Mesenchymal stem cell (in vitro differentiated cells and primary cell): ENCODE measurements around the gene PIGT.

Source experiments
- DNase-seq: peaks from one replicate; pipeline ENCODE4 v3.0.0-alpha.2; 2013
- H2AFZ ChIP-seq: one replicate; pipeline ENCODE4 v1.6.1; 2013; ENCODE audit warnings: low read depth, mild to moderate bottlenecking, control low read depth, inconsistent platforms, low read length, moderate library complexity
- H2AK5ac ChIP-seq: 2 replicates; pipeline ENCODE4 v1.6.1; 2013; ENCODE audit warnings: low read length, moderate library complexity, mild to moderate bottlenecking, inconsistent platforms; ENCODE audit not compliant: severe bottlenecking
- H2BK120ac ChIP-seq: one replicate; pipeline ENCODE4 v1.6.1; 2013; ENCODE audit warnings: low read depth, mild to moderate bottlenecking, inconsistent platforms, low read length, moderate library complexity
- H2BK12ac ChIP-seq, 2 experiments: one replicate each; pipeline ENCODE4 v1.6.1; 2013; ENCODE audit warnings: inconsistent platforms in 2 of 2, low read length in 2 of 2, mild to moderate bottlenecking in 2 of 2, moderate library complexity in 2 of 2, control low read depth in 1 of 2
- H2BK15ac ChIP-seq: one replicate; pipeline ENCODE4 v1.6.1; 2013; ENCODE audit warnings: mild to moderate bottlenecking, low read depth, inconsistent platforms; ENCODE audit not compliant: poor library complexity, severe bottlenecking
- H2BK5ac ChIP-seq: 2 replicates; pipeline ENCODE4 v1.6.1; 2013; ENCODE audit warnings: low read depth, mild to moderate bottlenecking, low read length, control low read depth, inconsistent platforms; ENCODE audit not compliant: poor library complexity, severe bottlenecking
- H3K14ac ChIP-seq, 2 experiments: one replicate each; pipeline ENCODE4 v1.6.1; 2013; ENCODE audit warnings: inconsistent platforms in 2 of 2, low read length in 2 of 2, control low read depth in 1 of 2, mild to moderate bottlenecking in 1 of 2, moderate library complexity in 1 of 2
- H3K18ac ChIP-seq, 2 experiments: one replicate each; pipeline ENCODE4 v1.6.1; 2013; ENCODE audit warnings: inconsistent platforms in 2 of 2, low read length in 2 of 2, control low read depth in 1 of 2, low read depth in 1 of 2, mild to moderate bottlenecking in 1 of 2
- H3K23ac ChIP-seq, 2 experiments: one replicate each; pipeline ENCODE4 v1.6.1; 2013; ENCODE audit warnings: inconsistent platforms in 2 of 2, low read length in 2 of 2, mild to moderate bottlenecking in 2 of 2, moderate library complexity in 2 of 2, control low read depth in 1 of 2
- H3K27ac ChIP-seq: 2 replicates; pipeline ENCODE4 v1.5.1; 2013; ENCODE audit warnings: mild to moderate bottlenecking, moderate library complexity, low read length, control low read depth, inconsistent platforms; ENCODE audit not compliant: poor library complexity, severe bottlenecking
- H3K27me3 ChIP-seq, 2 experiments: 2 replicates each; pipeline versions ENCODE4 v1.6.1 to v1.7.0; 2013; ENCODE audit warnings: low read length in 2 of 2, mild to moderate bottlenecking in 2 of 2, moderate library complexity in 2 of 2, control low read depth in 1 of 2, inconsistent platforms in 1 of 2; ENCODE audit not compliant: control insufficient read depth in 1 of 2, insufficient read depth in 1 of 2
- H3K36me3 ChIP-seq, 2 experiments: 2 replicates each; pipeline versions ENCODE4 v1.6.1 to v1.7.0; 2013; ENCODE audit warnings: low read length in 2 of 2, control low read depth in 1 of 2, inconsistent platforms in 1 of 2, low read depth in 1 of 2, mild to moderate bottlenecking in 1 of 2; ENCODE audit not compliant: insufficient read depth in 2 of 2, control insufficient read depth in 1 of 2
- H3K4ac ChIP-seq, 2 experiments: one replicate each; pipeline ENCODE4 v1.6.1; 2013; ENCODE audit warnings: inconsistent platforms in 2 of 2, low read length in 2 of 2, mild to moderate bottlenecking in 2 of 2, moderate library complexity in 2 of 2, control low read depth in 1 of 2, low read depth in 1 of 2
- H3K4me1 ChIP-seq: 2 replicates; pipeline ENCODE4 v1.6.1; 2013; ENCODE audit warnings: low read depth, low read length, control low read depth; ENCODE audit not compliant: control insufficient read depth, insufficient read depth
- H3K4me2 ChIP-seq: 2 replicates; pipeline ENCODE4 v1.6.1; 2013; ENCODE audit warnings: low read length, mild to moderate bottlenecking, inconsistent platforms; ENCODE audit not compliant: poor library complexity, severe bottlenecking
- H3K4me3 ChIP-seq, 2 experiments: 2 replicates each; pipeline versions ENCODE4 v1.5.1 to v1.7.0; 2013; ENCODE audit warnings: low read length in 2 of 2, mild to moderate bottlenecking in 2 of 2, control low read depth in 1 of 2, low read depth in 1 of 2; ENCODE audit not compliant: insufficient read depth in 1 of 2
- H3K79me1 ChIP-seq: replicated peaks from 2 replicates; pipeline ENCODE4 v1.6.1; 2013; ENCODE audit warnings: mild to moderate bottlenecking, control low read depth, low read length, inconsistent platforms; ENCODE audit not compliant: poor library complexity, severe bottlenecking
- H3K9ac ChIP-seq: 2 replicates; pipeline ENCODE4 v1.7.0; 2013; ENCODE audit warnings: mild to moderate bottlenecking, low read length, moderate library complexity
- H3K9me3 ChIP-seq: 2 replicates; pipeline ENCODE4 v1.7.0; 2013; ENCODE audit warnings: mild to moderate bottlenecking, low read length; ENCODE audit not compliant: control insufficient read depth
- H4K8ac ChIP-seq: one replicate; pipeline ENCODE4 v1.6.1; 2013; ENCODE audit warnings: inconsistent platforms, mild to moderate bottlenecking, low read length, moderate library complexity
- H4K91ac ChIP-seq: one replicate; pipeline ENCODE4 v1.6.1; 2013; ENCODE audit warnings: mild to moderate bottlenecking, low read length, inconsistent platforms
- WGBS: methylation state at CpG from one replicate; pipeline ENCODE4 v1.1.7; 2013; ENCODE audit warnings: mixed read lengths; 5-methylcytosine and 5-hydroxymethylcytosine counted together

Gene PIGT

GRCh38 chr20:45368221-45368980 lies 47.5 kb upstream of the PIGT start:
- no peak overlapping the region for H2BK120ac ChIP-seq
- no peak for DNase-seq
- no peak overlapping the region for H2AK5ac ChIP-seq
- H3K4me1 ChIP-seq, result peaks cover 8% of the 10 kb centered on the region
- no peaks in the 10 kb centered on the region for H3K27me3 ChIP-seq
- H3K27ac ChIP-seq, result no peak overlapping the region
- H3K14ac ChIP-seq, result no peak overlapping the region
- H4K91ac ChIP-seq, result no peak overlapping the region
- WGBS, result 88% methylated on average over 6 of the region's 6 CpGs
- no peak overlapping the region for H3K4me3 ChIP-seq
- no peak overlapping the region for H4K8ac ChIP-seq
- H3K18ac ChIP-seq, result no peak overlapping the region
- H2BK12ac ChIP-seq, result no peak overlapping the region
- H2BK5ac ChIP-seq, result no peak overlapping the region
- H3K4me2 ChIP-seq, result no peak overlapping the region
- H3K79me1 ChIP-seq, result peaks cover 33% of the 10 kb centered on the region
- no peak overlapping the region for H3K23ac ChIP-seq
- no peak overlapping the region for H2AFZ ChIP-seq
- H3K9ac ChIP-seq, result no peak overlapping the region
- H3K9me3 ChIP-seq, result no peaks in the 10 kb centered on the region
- no peak overlapping the region for H3K4ac ChIP-seq
- H2BK15ac ChIP-seq, result no peak overlapping the region
- H3K36me3 ChIP-seq, result peaks cover 32 to 39% of the 10 kb centered on the region in 2 experiments

- H2AFZ ChIP-seq, result no peak overlapping the region
Measured at GRCh38 chr20:45370571-45371160, 45.3 kb upstream of the PIGT start.

GRCh38 chr20:45372241-45372640 lies 43.7 kb upstream of the PIGT start:
- H3K4me1 ChIP-seq, result peaks cover 12% of the 10 kb centered on the region
- H2AFZ ChIP-seq, result no peak overlapping the region
- H3K14ac ChIP-seq, result no peak overlapping the region
- H2BK5ac ChIP-seq, result no peak overlapping the region
- H2BK12ac ChIP-seq, result no peak overlapping the region
- no peak overlapping the region for H3K4me2 ChIP-seq
- no peak overlapping the region for H3K18ac ChIP-seq
- no peaks in the 10 kb centered on the region for H3K27me3 ChIP-seq
- no peak for DNase-seq
- H3K9me3 ChIP-seq, result no peaks in the 10 kb centered on the region
- no peak overlapping the region for H3K9ac ChIP-seq
- H4K8ac ChIP-seq, result no peak overlapping the region
- no peak overlapping the region for H2BK120ac ChIP-seq
- H3K23ac ChIP-seq, result no peak overlapping the region
- WGBS, result 94% methylated on average over 10 of the region's 10 CpGs
- no peak overlapping the region for H3K27ac ChIP-seq
- H2AK5ac ChIP-seq, result no peak overlapping the region
- H3K4me3 ChIP-seq, result no peak overlapping the region
- peaks cover 18% of the 10 kb centered on the region for H3K79me1 ChIP-seq
- peaks cover 24 to 25% of the 10 kb centered on the region in 2 experiments for H3K36me3 ChIP-seq
- H4K91ac ChIP-seq, result no peak overlapping the region
- H3K4ac ChIP-seq, result no peak overlapping the region
- no peak overlapping the region for H2BK15ac ChIP-seq

More at GRCh38 chr20:45370571-45371160, 45.3 kb upstream of the PIGT start:
- no peak overlapping the region for H3K14ac ChIP-seq
- no peak overlapping the region for H2BK5ac ChIP-seq
- DNase-seq, result no peak
- no peak overlapping the region for H4K91ac ChIP-seq
- H2BK12ac ChIP-seq, result no peak overlapping the region
- H3K18ac ChIP-seq, result no peak overlapping the region
- H3K4me3 ChIP-seq, result no peak overlapping the region
- H3K79me1 ChIP-seq, result peaks cover 28% of the 10 kb centered on the region
- H2BK15ac ChIP-seq, result no peak overlapping the region
- no peak overlapping the region for H3K23ac ChIP-seq
- H3K4ac ChIP-seq, result no peak overlapping the region
- over 99% methylated on average over 3 of the region's 3 CpGs for WGBS
- no peak overlapping the region for H3K4me2 ChIP-seq
- no peak overlapping the region for H2BK120ac ChIP-seq
- H2AK5ac ChIP-seq, result no peak overlapping the region
- H4K8ac ChIP-seq, result no peak overlapping the region
- H3K27ac ChIP-seq, result no peak overlapping the region
- H3K9ac ChIP-seq, result no peak overlapping the region
- H3K4me1 ChIP-seq, result peaks cover 11% of the 10 kb centered on the region
- no peaks in the 10 kb centered on the region for H3K9me3 ChIP-seq
- peaks cover 35 to 41% of the 10 kb centered on the region in 2 experiments for H3K36me3 ChIP-seq
- H3K27me3 ChIP-seq, result no peaks in the 10 kb centered on the region

DNA sequence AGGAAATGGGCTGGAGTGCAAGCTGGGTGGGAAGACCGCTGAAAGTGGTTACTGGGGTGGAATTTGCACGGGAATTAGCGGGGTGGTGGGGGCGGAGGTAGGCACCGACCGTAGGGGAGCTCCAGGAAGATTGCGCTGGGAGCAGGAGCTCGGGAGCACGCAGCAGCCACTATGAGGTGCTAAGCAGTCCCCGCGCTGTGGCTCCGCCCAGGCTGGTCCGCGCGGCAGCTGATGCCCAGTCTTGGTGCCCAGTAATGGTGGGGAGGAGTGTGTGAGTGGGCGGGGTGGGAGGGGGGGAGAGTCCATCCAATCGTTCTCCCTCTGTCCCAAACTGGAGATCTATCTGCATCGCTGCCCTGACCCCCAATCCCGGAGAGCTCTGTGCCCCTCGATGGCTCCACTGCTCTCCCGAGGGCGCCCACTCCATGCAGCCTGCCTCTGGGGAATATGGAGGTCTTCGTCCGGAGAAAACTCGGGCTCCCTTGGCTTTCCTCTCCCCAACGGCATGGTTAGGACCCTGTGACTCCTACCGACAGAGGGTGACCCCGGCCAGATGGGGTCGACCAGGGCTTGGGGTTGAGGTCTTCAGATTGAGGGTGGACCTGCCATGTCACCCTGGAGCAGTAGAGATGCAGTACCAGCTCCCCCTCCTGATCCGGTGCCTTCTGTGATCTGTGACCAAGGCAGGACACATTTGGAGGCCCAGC lies 43.1 kb upstream of the PIGT start:
- H3K79me1 ChIP-seq, result peaks cover 12% of the 10 kb centered on the region
- H2AK5ac ChIP-seq, result no peak overlapping the region
- no peak for DNase-seq
- no peak overlapping the region for H3K4me2 ChIP-seq
- no peaks in the 10 kb centered on the region for H3K9me3 ChIP-seq
- H2BK12ac ChIP-seq, result no peak overlapping the region
- no peak overlapping the region for H2BK120ac ChIP-seq
- peak overlapping the region in 1 of 2 experiments; percentile 16 for H3K4ac ChIP-seq
- H2BK15ac ChIP-seq, result no peak overlapping the region
- H2AFZ ChIP-seq, result no peak overlapping the region
- H3K9ac ChIP-seq, result peak overlapping the region; percentile 83
- H3K14ac ChIP-seq, result no peak overlapping the region
- H2BK5ac ChIP-seq, result no peak overlapping the region
- H3K23ac ChIP-seq, result no peak overlapping the region
- H4K91ac ChIP-seq, result no peak overlapping the region
- no peaks in the 10 kb centered on the region for H3K27me3 ChIP-seq
- peaks cover 18 to 19% of the 10 kb centered on the region in 2 experiments for H3K36me3 ChIP-seq
- H4K8ac ChIP-seq, result no peak overlapping the region
- H3K18ac ChIP-seq, result no peak overlapping the region
- H3K27ac ChIP-seq, result no peak overlapping the region
- WGBS, result 51% methylated on average over 29 of the region's 30 CpGs
- H3K4me1 ChIP-seq, result peaks cover 14% of the 10 kb centered on the region
- peak overlapping the region in 1 of 2 experiments; percentile 85 for H3K4me3 ChIP-seq
